T-helper 1 cell treated with Interleukin-12 subunit alpha and Interleukin-12 subunit beta and Interleukin-4 antibody, amounts not matched to agents 30 μg/mL and 1 μg/mL, for 36 hours (primary cell): Measurements from ENCODE around the gene MRGPRF.

Source experiments
- H3K27ac Mint-ChIP-seq: one replicate; pipeline ENCODE4 v1.8.0; 2021; ENCODE audit warnings: mild to moderate bottlenecking, mixed read lengths
- H3K27me3 Mint-ChIP-seq: one replicate; pipeline ENCODE4 v1.8.0; 2021; ENCODE audit warnings: low read depth, mixed read lengths
- H3K36me3 Mint-ChIP-seq: one replicate; pipeline ENCODE4 v1.8.0; 2021; ENCODE audit warnings: low read depth, mixed read lengths
- H3K4me1 Mint-ChIP-seq: one replicate; pipeline ENCODE4 v1.8.0; 2021; ENCODE audit warnings: low read depth, mixed read lengths
- H3K4me3 Mint-ChIP-seq: one replicate; pipeline ENCODE4 v1.8.0; 2021; ENCODE audit warnings: mild to moderate bottlenecking, moderate library complexity, mixed read lengths
- H3K9me3 Mint-ChIP-seq: one replicate; pipeline ENCODE4 v1.8.0; 2021; ENCODE audit warnings: mixed read lengths

MRGPRF gene

DNA sequence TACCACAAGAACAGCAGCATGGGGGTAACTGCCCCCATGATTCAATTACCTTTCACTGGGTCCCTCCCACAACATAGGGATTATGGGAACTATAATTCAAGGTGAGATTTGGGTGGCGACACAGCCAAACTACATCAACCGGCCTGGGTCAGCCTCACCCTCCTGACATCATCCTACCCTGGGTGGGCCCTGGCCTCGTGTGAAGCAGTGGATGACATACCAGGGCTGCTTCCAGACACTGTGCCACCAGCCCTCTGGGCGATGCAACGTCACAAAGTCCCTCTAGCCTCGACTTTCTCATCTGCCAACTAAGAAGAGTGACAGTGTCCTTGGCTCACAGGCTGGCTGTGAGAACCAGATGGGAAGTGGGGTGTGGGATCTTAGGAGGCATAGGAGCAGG, 27.0 kb upstream of the MRGPRF start:
- Mint-ChIP-seq H3K9me3 (no peaks in the 10 kb centered on the region), H3K4me1 (peaks cover 2% of the 10 kb centered on the region), H3K4me3 (no peak overlapping the region), H3K36me3 (no peaks in the 10 kb centered on the region), H3K27me3 (peaks cover 6% of the 10 kb centered on the region), H3K27ac (no peak overlapping the region)

DNA sequence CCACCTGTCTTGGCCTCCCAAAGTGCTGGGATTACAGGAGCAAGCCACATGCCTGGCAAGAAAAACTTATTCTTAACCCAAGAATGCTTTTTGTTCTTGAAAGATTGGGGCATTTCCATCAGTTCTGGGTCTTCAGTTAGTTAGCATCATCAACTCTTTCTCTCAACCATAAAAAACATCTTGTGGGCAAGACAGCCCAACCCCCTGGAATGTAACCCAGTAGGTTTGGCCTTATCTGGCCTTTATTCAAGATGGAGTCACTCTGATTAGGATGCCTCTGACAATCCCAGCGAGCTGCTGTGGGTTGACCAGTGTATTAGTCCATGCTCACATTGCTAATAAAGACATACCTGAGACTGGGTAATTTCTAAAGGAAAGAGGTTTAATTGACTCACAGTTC, 26.5 kb upstream of the MRGPRF start:
- H3K9me3 Mint-ChIP-seq = no peaks in the 10 kb centered on the region
- peaks cover 6% of the 10 kb centered on the region for H3K27me3 Mint-ChIP-seq
- H3K36me3 Mint-ChIP-seq = no peaks in the 10 kb centered on the region
- H3K4me1 Mint-ChIP-seq = no peaks in the 10 kb centered on the region
- no peak overlapping the region for H3K4me3 Mint-ChIP-seq
- no peak overlapping the region for H3K27ac Mint-ChIP-seq

DNA sequence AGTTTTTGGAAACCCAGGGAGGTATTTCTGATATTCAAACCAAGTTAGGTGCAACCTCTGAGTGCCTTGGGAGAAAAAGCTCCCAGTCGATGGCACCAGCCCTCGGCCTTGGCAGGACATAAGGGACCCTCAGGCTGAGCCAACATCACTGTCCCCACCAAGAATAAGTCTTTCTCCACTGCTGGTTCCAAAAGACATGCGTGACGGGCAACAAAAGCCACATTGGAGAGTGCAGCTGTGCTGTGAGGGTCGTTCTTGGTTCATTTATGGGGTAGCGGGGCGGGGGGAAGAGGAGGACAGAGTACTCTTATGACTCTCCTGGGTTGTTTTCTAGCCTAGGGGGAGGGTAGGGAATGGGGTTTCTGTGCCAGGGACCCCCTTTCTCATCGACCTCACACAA, 24.5 kb upstream of the MRGPRF start:
- H3K27me3 Mint-ChIP-seq = no peaks in the 10 kb centered on the region
- no peaks in the 10 kb centered on the region for H3K4me1 Mint-ChIP-seq
- H3K4me3 Mint-ChIP-seq = no peak overlapping the region
- no peak overlapping the region for H3K27ac Mint-ChIP-seq
- no peaks in the 10 kb centered on the region for H3K36me3 Mint-ChIP-seq
- no peaks in the 10 kb centered on the region for H3K9me3 Mint-ChIP-seq

DNA sequence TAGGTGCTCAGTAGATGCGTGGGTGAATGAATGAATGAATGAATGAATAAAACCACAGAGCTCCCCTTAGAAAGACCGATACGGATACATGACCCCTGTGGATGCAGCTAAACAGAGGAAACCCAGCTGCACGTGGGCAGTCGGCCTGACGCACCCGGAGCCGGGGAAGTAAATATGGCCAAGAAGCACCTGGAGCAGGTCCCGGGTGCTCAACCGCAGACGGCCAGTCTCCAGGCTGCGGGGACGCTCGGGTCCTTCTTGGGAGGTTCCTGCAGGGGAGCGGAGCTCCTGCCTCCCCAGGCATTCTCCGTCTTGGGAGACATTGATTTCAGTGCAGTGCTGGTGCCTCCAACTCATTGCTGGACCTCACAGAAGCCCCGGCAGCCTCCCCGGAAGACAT, 24.0 kb upstream of the MRGPRF start:
- no peak overlapping the region for H3K27ac Mint-ChIP-seq
- no peaks in the 10 kb centered on the region for H3K27me3 Mint-ChIP-seq
- no peaks in the 10 kb centered on the region for H3K9me3 Mint-ChIP-seq
- no peaks in the 10 kb centered on the region for H3K4me1 Mint-ChIP-seq
- H3K36me3 Mint-ChIP-seq = no peaks in the 10 kb centered on the region
- no peak overlapping the region for H3K4me3 Mint-ChIP-seq

DNA sequence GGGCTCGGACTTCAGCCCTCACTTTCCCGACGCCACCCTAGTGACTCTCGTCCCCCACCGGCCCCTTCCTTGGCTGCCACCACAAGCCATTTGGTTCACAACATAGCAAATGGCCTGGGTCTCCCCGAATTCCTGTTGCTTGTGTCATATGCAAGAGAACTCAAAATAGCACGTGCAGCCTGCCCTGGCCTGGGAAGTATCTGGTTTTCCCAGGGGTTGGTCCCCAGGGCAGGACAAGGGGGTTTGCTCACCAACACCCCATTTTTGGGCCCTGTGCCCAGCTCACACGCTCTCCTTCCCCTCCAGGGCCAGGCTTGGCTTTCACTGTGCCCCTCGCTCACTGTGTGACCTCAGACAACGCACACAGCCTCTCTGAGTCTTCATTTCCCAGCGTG, 22.9 kb upstream of the MRGPRF start:
- Mint-ChIP-seq H3K36me3 (no peaks in the 10 kb centered on the region), H3K4me3 (no peak overlapping the region), H3K27me3 (no peaks in the 10 kb centered on the region), H3K27ac (no peak overlapping the region), H3K9me3 (no peaks in the 10 kb centered on the region), H3K4me1 (no peaks in the 10 kb centered on the region)

DNA sequence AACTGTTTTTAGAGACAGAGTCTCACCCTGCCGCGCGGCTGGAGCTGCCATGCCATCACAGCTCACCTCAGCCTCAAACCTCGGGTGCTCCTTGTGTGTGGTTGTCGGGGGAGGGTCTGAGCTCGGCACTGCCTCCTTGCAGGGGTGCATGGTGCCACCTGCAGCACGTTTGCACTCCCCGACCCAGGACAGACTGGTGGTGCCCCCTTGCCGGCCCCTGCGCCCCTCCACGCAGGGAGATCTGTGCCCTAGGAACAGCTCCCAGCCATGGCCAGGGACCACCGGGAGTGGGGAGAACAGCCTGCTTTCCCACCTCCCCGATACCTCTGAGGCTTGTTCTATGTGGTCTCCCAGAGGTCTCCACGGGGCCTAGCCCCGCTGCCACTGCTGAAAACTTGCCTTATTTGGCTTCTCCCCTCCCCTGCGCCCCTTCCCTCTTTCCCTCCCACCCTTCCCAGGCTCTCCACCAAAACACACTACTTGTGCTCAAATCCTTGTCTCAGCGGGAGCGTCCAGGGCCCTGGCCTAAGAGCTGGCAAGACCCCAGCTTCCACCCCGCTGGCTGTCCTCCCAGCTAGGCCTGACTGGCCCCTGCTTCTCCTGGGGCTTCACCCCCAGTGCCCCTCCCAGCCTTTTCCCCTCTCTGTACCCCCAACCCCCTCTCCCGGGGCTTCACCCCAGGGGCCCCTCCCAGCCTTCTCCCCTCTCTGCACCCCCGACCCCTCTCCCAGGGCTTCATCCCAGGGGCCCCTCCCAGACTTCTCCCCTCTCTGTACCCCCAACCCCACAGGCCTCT, 22.3 kb upstream of the MRGPRF start:
- no peaks in the 10 kb centered on the region for H3K4me1 Mint-ChIP-seq
- no peak overlapping the region for H3K27ac Mint-ChIP-seq
- no peak overlapping the region for H3K4me3 Mint-ChIP-seq
- H3K36me3 Mint-ChIP-seq = no peaks in the 10 kb centered on the region
- no peaks in the 10 kb centered on the region for H3K9me3 Mint-ChIP-seq
- no peaks in the 10 kb centered on the region for H3K27me3 Mint-ChIP-seq

DNA sequence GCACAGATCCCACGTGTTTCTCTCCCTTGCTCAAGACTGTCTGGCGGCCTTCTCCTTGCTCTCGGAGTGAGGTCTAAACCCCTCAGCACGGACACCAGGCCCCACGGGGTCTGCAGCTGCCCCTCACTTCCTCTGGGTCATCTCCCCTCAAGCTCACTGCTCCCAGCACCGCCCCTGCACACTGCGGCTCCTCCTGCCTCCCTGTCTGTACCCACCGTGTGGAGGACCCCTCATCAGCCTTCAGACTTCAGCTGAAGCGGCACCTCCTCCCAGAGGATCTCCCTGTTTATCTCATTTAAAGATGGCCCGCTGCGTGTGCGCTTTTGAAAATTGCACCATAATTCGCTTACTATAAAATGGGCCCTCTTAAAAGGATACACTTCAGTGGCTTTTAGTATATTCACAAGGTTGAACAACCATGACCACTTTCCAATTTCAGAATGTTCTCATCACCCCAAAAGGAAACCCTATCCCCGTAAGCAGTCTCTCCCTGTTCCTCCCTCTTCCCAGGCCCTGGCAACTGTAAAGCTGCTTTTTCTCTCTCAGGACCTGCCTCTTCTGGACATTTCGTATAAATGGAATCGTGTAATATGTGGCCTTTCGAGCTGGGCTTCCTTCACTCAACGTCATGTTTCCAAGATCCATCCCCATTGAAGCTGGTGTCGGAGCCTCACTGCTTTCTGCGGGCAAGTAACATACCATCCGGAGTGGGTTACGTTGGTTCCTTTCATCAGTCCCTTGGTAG, 21.2 kb upstream of the MRGPRF start:
- no peak overlapping the region for H3K4me3 Mint-ChIP-seq
- H3K4me1 Mint-ChIP-seq = no peaks in the 10 kb centered on the region
- no peaks in the 10 kb centered on the region for H3K36me3 Mint-ChIP-seq
- no peaks in the 10 kb centered on the region for H3K9me3 Mint-ChIP-seq
- no peak overlapping the region for H3K27ac Mint-ChIP-seq
- H3K27me3 Mint-ChIP-seq = no peaks in the 10 kb centered on the region

DNA sequence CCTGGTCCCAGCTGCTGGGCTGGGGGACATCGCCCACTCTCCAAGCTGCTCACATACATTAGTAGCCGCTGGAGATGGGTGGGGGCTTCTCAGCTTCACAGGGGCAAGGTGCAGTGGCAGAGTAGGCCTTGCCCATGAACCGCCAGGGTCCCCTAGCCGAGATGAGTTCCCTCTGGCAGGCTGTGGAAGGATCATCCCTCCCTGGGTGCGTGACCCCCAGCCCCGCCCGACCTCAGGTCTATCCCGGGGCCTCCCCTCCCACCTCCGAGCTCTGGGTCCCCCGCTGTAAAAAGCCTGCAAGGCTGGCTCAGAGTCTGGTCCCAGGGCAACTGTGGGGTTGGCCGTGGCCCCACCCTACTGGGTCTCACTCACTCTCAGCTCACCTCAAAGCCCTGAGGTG, 20.4 kb upstream of the MRGPRF start:
- Mint-ChIP-seq H3K27me3 (no peaks in the 10 kb centered on the region), H3K36me3 (no peaks in the 10 kb centered on the region), H3K4me3 (no peak overlapping the region), H3K27ac (no peak overlapping the region), H3K9me3 (no peaks in the 10 kb centered on the region), H3K4me1 (no peaks in the 10 kb centered on the region)

DNA sequence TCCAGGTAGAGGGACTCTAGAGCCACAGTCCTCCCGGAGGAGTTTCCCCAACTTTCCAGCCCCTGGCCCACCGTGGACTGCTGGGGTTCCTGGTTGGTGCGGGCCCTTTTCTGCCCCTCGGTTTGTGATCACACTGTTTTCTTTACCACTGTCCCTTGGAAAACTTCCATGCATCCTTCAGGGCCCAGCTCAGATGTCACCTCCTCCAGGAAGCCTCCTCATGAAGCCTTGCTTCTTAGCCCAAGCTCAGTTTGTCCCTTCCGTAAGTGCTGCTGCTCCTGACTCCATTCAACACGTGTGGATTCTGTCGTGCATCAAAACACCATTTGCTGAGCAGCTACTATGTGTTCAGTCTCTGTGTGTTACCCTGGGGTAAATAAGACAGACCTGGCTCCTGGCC, 19.8 kb upstream of the MRGPRF start:
- Mint-ChIP-seq H3K27ac (no peak overlapping the region), H3K4me1 (no peaks in the 10 kb centered on the region), H3K4me3 (no peak overlapping the region), H3K36me3 (no peaks in the 10 kb centered on the region), H3K9me3 (no peaks in the 10 kb centered on the region), H3K27me3 (no peaks in the 10 kb centered on the region)

DNA sequence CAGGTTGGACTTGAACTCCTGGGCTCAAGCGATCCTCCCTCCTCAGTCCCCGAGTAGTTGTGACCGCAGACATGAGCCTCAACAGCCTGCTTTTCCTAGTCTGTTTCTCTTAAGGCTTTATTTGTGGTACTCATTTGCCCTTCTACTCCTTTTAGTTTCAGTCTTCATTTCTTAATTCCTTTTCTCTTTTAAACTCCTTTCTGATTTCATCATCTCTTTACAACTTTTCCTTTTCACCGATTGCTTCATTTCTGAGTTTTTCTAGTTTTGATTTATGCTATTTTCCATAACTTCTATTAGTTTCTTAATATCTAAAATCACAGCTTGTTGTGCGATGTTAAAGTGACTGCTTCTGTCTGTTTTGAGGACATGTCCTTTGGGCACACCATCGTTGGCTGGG, 17.3 kb upstream of the MRGPRF start:
- Mint-ChIP-seq H3K4me3 (no peak overlapping the region), H3K9me3 (no peaks in the 10 kb centered on the region), H3K4me1 (no peaks in the 10 kb centered on the region), H3K27me3 (no peaks in the 10 kb centered on the region), H3K36me3 (no peaks in the 10 kb centered on the region), H3K27ac (no peak overlapping the region)

DNA sequence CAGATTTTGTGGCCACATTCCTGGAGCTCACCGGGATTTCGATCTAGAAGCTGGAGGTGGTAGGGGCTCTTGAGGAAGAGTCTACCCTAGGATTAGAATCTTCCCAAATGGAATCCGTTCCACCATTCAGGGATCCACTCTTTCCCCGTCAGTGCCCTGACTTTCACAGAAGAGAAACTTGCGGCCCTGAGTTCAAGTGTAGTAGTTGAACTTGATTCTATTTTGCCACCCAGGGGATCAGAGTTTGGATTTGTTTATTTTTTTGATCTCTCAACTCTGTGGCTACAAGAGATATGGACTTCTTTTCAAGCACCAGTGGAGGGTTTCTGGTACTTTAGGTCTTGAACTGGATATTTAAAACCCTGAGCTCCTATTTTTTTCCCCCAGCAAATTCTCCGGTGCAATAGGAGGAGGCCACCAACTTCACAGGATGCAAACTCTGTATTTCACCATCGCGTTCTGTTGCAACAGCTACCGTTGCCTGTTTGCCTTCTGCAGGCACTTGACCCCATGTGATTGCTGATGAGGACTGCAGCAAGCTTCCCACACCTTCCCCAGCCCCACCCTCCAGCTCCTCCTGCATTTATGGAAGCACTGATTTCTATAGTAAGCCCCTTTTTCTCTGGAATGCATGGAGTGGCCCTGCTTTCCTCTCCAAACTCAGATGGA, 14.8 kb upstream of the MRGPRF start:
- Mint-ChIP-seq H3K4me1 (no peaks in the 10 kb centered on the region), H3K27ac (no peak overlapping the region), H3K4me3 (no peak overlapping the region), H3K36me3 (no peaks in the 10 kb centered on the region), H3K27me3 (no peaks in the 10 kb centered on the region), H3K9me3 (no peaks in the 10 kb centered on the region)

DNA sequence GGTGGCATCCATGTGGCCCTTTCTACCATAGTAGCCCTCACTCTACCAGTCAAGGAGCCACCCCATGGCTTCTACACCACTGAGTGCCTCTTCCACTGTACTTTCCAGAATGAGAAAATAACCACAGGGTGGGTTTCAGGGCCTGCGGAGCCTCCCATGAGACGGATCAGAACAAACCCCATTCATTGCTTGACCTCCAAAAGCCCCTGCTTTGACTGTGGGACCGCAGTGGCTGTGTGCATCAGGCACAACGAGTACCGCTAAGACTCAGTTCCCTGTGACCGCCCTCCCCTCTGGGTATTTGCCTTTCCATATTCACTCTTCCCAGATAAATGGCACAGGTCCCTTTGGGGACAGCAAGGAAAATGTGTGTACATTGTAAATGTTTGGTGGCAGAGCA, 11.5 kb upstream of the MRGPRF start:
- Mint-ChIP-seq H3K4me3 (no peak overlapping the region), H3K27ac (no peak overlapping the region), H3K9me3 (no peaks in the 10 kb centered on the region), H3K36me3 (no peaks in the 10 kb centered on the region), H3K27me3 (no peaks in the 10 kb centered on the region), H3K4me1 (no peaks in the 10 kb centered on the region)

DNA sequence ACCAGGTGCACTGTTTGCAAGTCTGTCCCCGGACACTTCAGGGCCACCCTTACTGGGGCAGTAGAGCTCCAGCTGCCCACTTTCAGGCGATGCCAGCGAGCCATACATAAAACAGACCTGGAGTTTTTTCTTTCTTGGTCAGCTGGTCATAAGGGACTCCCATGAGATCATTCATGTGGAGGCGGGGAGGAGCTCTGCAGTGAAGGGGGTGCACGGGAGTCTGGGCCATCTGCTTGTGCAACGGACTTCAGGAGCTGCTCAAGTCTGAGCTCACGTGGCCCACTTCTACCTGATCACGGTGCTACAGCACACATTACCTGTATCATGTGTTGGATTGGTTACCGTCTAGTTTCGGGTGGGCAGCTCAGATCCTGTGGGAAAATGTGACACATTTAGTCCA, 9.2 kb upstream of the MRGPRF start:
- H3K9me3 Mint-ChIP-seq = no peaks in the 10 kb centered on the region
- no peaks in the 10 kb centered on the region for H3K36me3 Mint-ChIP-seq
- no peak overlapping the region for H3K4me3 Mint-ChIP-seq
- H3K27ac Mint-ChIP-seq = no peak overlapping the region
- H3K27me3 Mint-ChIP-seq = no peaks in the 10 kb centered on the region
- no peaks in the 10 kb centered on the region for H3K4me1 Mint-ChIP-seq

DNA sequence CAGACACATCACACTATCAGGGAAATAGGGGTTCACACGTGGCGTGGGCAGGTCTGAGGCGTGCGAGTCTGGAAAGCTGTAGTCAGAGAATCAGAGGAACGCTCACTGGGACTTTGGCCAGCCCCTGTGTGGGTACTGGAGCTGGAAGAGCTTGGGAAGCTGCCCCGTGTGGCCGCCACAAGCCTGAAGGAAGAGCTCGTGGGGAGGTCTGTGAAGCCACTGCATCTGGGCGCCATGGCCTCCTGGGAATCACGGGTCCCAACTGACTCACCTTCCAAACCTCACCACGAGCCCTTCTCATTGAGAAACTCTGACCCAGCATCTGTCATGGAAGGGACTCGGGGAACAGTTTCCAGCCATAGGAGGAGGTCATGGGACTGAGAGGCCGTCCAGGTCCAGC, 5.9 kb upstream of the MRGPRF start:
- Mint-ChIP-seq H3K27ac (no peak overlapping the region), H3K9me3 (no peaks in the 10 kb centered on the region), H3K36me3 (no peaks in the 10 kb centered on the region), H3K4me3 (no peak overlapping the region), H3K27me3 (peaks cover 4% of the 10 kb centered on the region), H3K4me1 (no peaks in the 10 kb centered on the region)

DNA sequence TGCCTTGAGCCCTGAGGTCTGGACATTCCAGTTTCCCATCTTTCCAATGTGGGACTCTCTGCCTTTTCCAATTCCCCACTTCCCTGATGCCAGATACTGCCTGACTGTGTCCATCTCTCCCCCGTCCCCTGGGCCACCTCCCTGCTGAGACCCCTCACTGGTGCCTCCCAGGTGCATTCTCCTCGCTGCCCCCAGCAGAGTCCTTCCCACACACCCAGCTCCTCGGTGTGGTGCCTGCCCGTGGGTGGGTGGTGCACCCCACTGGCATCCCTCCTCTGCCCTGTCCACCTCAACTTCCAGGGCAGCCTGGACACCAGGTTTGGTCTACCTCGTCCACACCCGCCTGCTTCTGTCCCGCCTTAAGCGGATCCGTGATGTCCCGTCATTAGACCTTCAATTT, 4.9 kb upstream of the MRGPRF start:
- Mint-ChIP-seq H3K27ac (no peak overlapping the region), H3K4me1 (no peaks in the 10 kb centered on the region), H3K36me3 (no peaks in the 10 kb centered on the region), H3K9me3 (no peaks in the 10 kb centered on the region), H3K27me3 (peaks cover 4% of the 10 kb centered on the region), H3K4me3 (no peak overlapping the region)
